Activated CD8-positive, alpha-beta memory T cell treated with anti-CD3 and anti-CD28 coated beads, Interleukin-2, amount 50 U/mL, for 1 hour (primary cell): ENCODE data around the gene LECT2.

Source experiments
- DNase-seq: peaks from one replicate; pipeline ENCODE4 v3.0.0-alpha.2; 2020; ENCODE audit errors: extremely low read depth

The LECT2 gene

DNA sequence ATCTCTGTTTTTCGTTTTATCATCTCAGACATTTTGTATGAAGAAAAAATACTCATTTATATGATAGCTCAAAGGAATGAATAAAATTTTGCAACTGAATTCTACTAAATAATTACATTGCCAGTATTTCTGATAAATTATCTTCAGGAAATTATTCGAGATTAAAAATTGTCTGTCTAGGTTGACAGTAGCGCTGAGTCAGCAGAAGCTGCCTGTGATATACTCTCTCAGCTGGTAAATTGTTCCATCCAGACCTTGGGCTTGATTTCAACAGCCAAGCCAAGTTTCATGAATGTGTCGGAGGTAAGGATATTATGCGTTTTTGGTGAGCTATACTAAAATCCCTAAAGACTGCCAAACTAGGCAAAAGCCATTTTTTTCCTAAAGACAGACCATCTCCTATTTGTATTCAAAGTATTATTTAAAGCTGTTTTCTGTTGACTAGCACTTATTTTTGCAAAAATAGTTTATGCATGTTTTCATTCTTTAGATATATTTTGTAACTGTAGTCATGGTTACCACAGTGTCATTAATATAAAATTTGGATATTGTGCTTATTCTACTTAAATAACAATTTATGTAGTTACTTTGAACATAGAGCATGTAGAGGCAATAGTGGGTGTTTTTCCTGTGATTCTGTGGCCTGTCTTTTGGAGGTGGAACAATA lies 17.4 kb downstream of the LECT2 start:
- no peak for DNase-seq

DNA sequence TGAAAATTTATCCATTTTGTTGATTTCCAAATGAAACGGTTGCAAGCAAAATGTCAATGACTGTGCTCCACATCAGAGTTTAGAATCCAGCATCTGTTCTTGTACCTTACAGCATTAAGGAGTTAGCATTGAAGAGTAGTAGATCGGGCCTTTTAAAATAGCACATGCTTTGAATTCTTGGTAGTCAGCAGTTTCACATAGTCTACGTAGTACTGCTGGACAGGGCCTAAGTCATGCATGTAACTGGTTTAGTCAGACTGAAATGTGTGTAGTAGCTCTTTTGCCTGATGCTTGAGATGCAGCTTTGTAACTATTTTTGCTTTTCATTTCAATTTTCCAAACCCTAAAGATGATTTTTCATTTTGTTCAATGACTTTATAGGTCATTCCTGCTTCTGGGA lies 19.8 kb downstream of the LECT2 start:
- no peak for DNase-seq

DNA sequence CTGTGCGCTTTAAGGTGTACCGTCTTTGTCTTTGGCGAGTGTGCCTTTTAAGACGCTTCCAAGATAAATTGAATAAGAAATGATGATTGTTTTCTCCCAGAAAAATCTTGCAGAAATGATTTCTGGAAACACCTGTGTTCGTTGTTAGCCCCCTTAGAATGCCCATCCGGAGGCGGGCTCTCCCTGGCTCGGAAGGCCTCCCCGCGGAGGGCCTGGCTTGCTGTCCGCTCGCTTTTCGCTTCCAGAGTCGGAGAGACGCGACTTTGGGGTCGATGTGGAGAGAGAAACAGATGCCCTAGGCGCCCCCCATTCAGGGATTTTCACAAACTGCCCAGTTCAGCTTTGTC lies 23.9 kb downstream of the LECT2 start:
- no peak for DNase-seq

DNA sequence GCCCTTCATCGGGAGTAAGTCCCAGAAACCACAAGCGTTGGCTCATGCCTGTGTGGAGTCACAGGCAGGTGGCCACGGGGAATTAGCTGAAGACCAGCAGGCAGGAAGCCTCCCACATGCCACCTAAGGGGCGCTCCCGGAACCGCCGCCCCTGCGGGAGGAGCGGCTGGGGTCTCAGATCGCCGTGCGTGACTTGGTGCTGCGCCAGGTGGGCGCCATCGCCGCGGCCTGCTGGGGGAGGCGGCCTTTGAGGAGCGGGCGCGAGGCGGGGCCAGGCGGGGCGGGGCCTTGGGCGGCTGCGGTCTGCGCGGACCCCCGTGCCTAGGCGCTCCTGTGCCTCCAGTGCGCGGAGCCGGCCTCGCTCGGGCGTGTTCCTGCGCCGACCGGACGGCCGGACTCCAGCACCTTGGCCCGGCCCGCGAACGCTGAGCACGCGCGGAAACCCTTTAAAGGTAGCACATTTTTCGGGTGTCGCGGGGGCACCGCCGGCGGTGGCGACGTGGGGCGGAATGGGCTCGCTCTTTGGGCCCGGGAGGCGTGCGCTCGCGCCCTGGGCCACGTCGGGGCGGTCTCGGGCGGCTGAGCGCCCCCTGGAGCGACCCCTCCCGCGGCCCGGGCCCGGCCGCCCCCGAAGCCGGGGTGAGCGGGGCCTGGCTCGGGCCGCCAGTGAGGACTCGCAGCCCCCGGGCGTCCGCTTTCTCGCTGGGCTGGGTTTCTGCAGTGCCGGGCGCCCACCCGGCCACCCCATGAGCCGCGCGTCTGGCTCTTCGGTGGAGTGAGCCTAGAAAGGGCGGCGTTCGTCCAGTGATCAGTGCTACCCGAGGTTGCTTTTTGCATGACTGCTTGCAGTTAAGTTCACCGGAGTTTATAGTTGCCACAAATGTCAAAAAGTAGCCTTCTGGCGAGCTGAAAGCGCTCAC lies 24.5 kb downstream of the LECT2 start:
- no peak for DNase-seq

DNA sequence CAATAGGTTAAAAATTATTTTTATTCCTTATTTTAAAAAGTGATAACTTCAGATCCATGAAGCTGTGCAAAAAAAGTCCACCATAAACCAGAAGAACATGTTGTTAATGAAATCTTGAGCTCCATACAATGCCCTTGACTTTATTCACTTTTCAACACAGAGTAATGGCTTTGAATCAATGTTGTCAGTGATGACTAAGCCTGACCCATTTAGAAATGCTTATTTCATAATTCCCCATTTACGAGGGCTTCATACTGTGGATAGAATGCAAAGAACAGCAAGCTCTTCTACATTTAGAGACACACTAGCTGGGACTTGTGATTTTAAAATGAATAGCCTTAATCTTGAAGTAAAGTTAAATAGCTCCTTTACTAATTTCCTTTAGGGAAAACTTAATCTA lies 33.4 kb downstream of the LECT2 start:
- no peak for DNase-seq

DNA sequence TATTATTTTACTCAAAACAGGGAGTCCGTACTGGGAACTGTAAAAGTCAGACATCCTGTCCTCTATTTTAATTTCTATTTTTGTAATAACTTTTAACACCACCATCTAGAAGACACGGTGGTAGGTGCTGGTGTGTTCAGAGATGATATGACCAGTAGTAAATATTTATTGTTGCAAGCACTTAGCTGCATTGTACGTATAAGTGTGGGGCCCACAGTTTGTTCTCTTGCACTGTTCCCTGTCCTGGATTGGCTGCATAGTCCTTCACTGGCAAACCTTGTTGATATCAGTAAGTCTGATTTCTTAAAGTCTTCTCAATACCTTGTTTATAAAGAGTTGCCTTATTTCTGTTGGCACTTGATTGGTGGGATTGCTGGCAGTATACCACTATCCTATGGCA lies 34.6 kb downstream of the LECT2 start:
- DNase-seq = no peak

DNA sequence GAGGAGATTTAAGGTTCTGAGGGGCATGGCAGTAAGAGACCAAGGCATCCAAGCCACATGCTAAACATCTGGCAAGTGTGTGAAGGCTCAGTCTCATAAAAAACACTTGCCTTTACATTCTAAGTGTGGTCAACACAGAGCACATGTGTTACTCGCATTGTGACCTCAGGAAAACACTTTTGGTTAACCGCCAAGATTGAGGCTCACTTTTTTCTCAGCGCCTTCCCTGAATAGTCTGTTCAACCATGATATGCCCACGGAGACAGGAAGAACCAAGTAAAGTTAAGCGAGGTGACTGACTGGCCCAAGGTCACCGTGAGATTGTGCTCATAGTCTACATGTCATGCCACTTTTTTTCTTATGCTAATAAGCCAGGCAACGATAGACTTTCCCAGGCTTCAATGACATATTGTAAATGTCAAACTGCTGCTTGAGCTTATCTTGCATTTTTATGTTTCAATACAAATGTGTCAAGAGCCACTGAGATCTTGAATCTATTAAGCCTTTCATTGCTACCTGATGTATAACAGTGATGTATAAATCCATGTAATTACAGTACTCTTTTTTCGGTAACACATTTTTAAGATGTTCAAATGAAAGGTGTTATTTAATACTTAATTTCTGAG lies 38.0 kb downstream of the LECT2 start:
- DNase-seq = no peak

DNA sequence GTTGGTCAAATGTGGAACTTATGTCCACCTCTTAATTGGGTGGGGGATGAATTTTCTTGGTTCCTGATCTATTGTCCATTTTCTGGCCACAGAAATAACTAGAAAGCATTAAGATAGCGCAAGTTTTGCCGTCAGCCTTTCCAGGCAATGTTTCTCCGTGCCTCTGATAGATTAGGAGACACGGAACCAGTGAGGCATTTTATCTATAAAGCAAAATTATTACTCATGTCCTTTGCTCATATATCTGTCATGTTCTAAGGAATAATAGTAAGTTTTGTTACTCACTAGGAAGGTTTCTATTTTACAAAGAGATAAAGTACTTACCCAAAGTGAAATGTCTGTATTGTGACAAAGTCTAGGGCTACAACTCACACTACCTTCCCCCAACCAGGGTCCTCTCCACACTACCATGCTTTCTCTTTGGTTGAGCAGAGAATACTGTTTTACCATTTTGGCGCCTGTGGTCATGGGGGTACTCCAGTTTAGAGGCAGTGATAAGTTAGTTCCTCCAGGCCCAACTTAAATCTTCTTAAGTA lies 39.2 kb downstream of the LECT2 start:
- no peak for DNase-seq

DNA sequence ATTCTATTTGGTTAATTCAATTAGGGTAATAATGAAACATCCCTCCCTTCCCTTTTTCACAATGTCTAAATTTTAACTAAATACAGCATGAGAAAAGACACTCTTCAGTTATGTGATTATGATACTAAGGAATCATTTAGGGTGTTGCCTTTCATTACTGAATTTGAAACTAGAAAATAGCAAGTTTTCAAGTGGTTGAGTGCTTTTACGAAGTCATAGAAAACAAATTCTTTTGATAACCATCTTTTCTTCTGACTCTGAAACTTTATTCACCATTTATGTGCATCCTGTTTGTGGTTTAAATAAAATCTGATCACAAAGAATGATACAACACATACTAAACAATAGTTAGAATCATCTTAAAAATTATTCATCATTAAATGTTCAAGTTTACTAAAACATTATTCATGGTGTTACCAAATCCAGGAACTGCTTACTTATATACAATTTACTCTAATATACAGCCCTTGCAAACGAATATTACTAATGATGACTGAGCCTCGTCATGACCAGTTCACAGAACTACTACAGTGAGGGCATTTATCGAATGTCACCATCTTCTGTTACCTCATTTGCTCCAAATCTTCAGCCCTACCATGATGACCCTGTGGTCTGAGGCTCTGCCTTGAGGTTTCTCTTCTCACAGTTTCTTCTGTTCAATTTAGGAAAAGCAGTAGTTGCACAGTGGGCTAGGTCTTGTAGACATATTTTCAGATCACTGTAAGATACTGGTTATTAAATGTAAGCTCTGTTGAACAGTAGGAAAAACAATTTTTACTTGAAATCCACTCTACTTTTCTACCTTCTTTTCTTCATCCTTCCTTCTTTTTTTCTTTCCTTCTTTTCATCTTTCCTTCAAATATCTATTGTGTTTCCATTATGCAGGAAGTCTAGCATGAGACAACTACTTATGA lies 40.8 kb downstream of the LECT2 start:
- no peak for DNase-seq

DNA sequence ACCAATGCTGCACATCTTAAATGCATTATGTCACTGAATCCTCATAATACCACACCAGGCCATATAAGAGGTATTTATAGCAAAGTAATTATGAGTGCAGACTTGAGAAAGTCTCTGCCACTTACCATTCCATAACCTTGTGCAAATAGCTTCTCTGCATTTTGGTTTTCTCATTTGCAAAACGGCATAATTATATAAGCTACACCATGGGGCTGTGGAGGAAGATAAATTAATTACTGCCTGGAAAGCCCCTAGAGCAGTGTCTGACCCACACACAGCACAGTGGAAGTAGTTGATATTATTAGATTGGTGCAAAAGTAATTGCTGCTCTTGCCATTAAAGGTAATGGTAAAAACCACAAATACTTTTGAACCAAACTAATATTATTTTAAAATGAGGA lies 49.6 kb downstream of the LECT2 start:
- DNase-seq = no peak

DNA sequence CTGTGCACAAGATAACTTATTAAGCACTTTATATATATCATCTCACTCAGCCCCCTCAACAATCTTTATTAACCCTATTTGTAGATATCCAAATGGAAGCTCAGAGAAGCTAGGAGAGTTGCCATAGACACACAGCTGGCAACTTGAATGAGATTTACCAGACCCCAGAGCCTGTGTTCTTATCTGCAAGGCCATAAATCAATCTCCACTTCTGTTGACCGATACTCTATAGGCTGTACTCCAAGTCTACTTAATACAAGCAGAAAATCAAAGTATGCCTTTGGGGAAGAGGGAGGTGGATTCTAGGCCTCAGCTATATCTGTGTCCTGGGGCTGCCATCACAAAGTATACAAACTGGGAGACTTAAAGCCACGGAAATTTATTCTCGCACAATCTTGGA lies 53.1 kb downstream of the LECT2 start:
- no peak for DNase-seq

DNA sequence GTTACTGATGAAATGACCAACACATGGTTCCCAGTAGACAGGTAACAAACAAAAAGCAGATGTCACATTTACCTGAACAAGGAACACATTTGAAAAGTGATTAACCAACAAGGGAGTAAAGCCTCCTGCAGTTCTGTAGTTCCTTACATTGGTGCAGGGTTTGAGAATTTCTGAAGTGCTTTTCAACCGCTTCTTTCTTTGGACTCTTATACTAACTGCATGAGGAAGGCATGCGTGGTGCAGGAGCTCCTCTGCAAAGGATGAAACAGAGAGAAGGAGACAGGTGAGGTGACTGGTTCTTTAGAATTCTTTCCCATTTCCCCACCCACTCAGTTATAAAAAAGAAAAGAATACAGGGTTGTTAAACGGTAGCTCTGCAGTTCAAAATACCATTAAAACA lies 54.5 kb downstream of the LECT2 start:
- no peak for DNase-seq

DNA sequence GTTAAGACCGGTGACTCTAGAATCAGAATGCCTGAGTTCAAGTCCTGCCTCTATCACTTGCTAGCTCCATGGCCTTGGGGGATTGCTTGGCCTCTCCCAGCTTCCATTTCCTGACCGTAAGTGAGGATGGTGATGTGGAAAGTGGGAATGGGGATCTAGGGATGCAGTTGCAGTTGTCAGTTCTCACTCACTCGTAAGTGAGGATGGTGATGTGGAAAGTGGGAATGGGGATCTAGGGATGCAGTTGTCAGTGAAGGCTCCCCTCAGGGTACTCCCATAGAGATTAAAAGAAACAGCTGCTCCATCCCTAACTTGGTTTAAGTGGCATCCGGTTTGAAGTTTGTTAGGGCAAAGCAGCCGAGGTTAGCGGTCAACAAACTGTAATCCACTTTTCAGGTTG lies 56.1 kb downstream of the LECT2 start:
- no peak for DNase-seq
